HCT116 (cell line): ENCODE data around the gene P4HB. TPM values are rescaled to one million over a fixed set of nuclear protein-coding genes. Genes with fewer than 3 reads are reported as not detected.

Source experiments
- ATAC-seq: fragments of 200-7000 bp; cut with Tn5 transposase; 2 replicates; pipeline ENCODE4 v1.9.1; 2020; ENCODE audit warnings: mild to moderate bottlenecking, moderate library complexity
- BruUV-seq: library from RNA; stranded (reverse); fragments of 400-500 nt; replicated peaks from 2 replicates; lab custom pipeline; 2021; lab: Mats Ljungman, UMichigan
- CTCF ChIA-PET: fragments of 300-600 bp; sonication (Branson Sonifier 250); formaldehyde crosslinking; loops from one replicate; lab custom pipeline; 2021; ENCODE audit warnings: antibody characterized with exemption; lab: Charles Lee
- POLR2A ChIA-PET: fragments of 300-600, 350-600 bp; sonication (Branson Sonifier 250); formaldehyde crosslinking; loops from one replicate; lab custom pipeline; 2021; ENCODE audit warnings: antibody characterized with exemption; lab: Charles Lee
- RAD21 ChIA-PET, 2 experiments: fragments of 300-600 bp; sonication (Branson Sonifier 250); formaldehyde crosslinking; loops; one replicate each; lab custom pipeline; 2023; ENCODE audit warnings: low total read pairs in 2 of 2; ENCODE audit not compliant: uncharacterized antibody in 2 of 2, unreplicated experiment in 2 of 2, low non-redundant PET in 1 of 2; lab: Charles Lee
- DNase-seq: peaks from one replicate; pipeline ENCODE4 v3.0.0-alpha.2; 2010; ENCODE audit warnings: low read depth, low spot score
- H2AFZ ChIP-seq: fragments of 200-600 bp; shearing (Covaris generic), sonication (generic); 2 replicates; pipeline ENCODE4 v1.6.1; 2017; ENCODE audit warnings: low read depth, mixed run types, mixed read lengths, antibody characterized with exemption, low read length; ENCODE audit not compliant: poor library complexity, severe bottlenecking
- H3K27ac ChIP-seq: 2 replicates; pipeline ENCODE4 v1.5.1; 2012; ENCODE audit warnings: low read depth, low read length
- H3K27me3 ChIP-seq: fragments of 200-600 bp; sonication (generic); 2 replicates; pipeline ENCODE4 v1.6.1; 2016; ENCODE audit warnings: mixed run types, low read length, mixed read lengths; ENCODE audit not compliant: insufficient read depth
- H3K36me3 ChIP-seq, 2 experiments: fragments of 200-500 bp in 1 of 2; fragments of 200-600 bp in 1 of 2; sonication (Bioruptor generic) in 1 of 2; sonication (generic) in 1 of 2; 2 replicates each; pipeline versions ENCODE4 v1.5.1 to v1.6.1; 2014 to 2016; ENCODE audit warnings: low read length in 2 of 2, inconsistent platforms in 1 of 2, mixed read lengths in 1 of 2, mixed run types in 1 of 2; ENCODE audit not compliant: insufficient read depth in 2 of 2, control insufficient read depth in 1 of 2
- H3K4me1 ChIP-seq, 2 experiments: fragments of 200-600 bp in 1 of 2; sonication (generic) in 1 of 2; 2 replicates each; pipeline versions ENCODE4 v1.5.1 to v1.6.1; 2012 to 2017; ENCODE audit warnings: low read length in 2 of 2, inconsistent platforms in 1 of 2, mild to moderate bottlenecking in 1 of 2, mixed read lengths in 1 of 2, mixed run types in 1 of 2, moderate library complexity in 1 of 2; ENCODE audit not compliant: insufficient read depth in 2 of 2, control insufficient read depth in 1 of 2
- H3K4me2 ChIP-seq: fragments of 200-600 bp; sonication (generic); 2 replicates; pipeline ENCODE4 v1.6.1; 2017; ENCODE audit warnings: mixed run types, low read length, mixed read lengths
- H3K4me3 ChIP-seq, 2 experiments: fragments of 200-600 bp in 1 of 2; sonication (generic) in 1 of 2; replicated peaks in 1 of 2; 2 replicates each; pipeline ENCODE4 v1.5.1; 2011 to 2016; ENCODE audit warnings: low read length in 2 of 2, control low read depth in 1 of 2, low read depth in 1 of 2, mild to moderate bottlenecking in 1 of 2, mixed read lengths in 1 of 2, mixed run types in 1 of 2
- H3K79me2 ChIP-seq: fragments of 200-600 bp; sonication (generic); 2 replicates; pipeline ENCODE4 v1.6.1; 2017; ENCODE audit warnings: mild to moderate bottlenecking, mixed run types, low read length, moderate library complexity, mixed read lengths; ENCODE audit not compliant: insufficient read depth
- H3K9ac ChIP-seq: fragments of 200-600 bp; sonication (generic); 2 replicates; pipeline ENCODE4 v1.6.1; 2016; ENCODE audit warnings: low read length, mixed read lengths
- H3K9me2 ChIP-seq: fragments of 200-600 bp; sonication (generic), shearing (Covaris generic); 2 replicates; pipeline ENCODE4 v1.6.1; 2017; ENCODE audit warnings: mixed run types, mild to moderate bottlenecking, moderate library complexity; ENCODE audit not compliant: insufficient read depth
- H3K9me3 ChIP-seq, 2 experiments: fragments of 200-500 bp in 1 of 2; fragments of 200-600 bp in 1 of 2; sonication (Bioruptor generic) in 1 of 2; sonication (generic) in 1 of 2; 2 replicates each; pipeline ENCODE4 v1.6.1; 2014 to 2017; ENCODE audit warnings: low read length in 2 of 2, mixed read lengths in 2 of 2, inconsistent platforms in 1 of 2, low read depth in 1 of 2, mild to moderate bottlenecking in 1 of 2, mixed run types in 1 of 2, moderate library complexity in 1 of 2; ENCODE audit not compliant: control insufficient read depth in 1 of 2, insufficient read depth in 1 of 2
- H4K20me1 ChIP-seq: fragments of 200-600 bp; sonication (generic), shearing (Covaris generic); 2 replicates; pipeline ENCODE4 v1.6.1; 2017; ENCODE audit warnings: mixed run types, mild to moderate bottlenecking, moderate library complexity; ENCODE audit not compliant: insufficient read depth
- EGR1 ChIP-seq: IDR thresholded peaks from 2 replicates; pipeline ENCODE4 v1.6.1; 2012; ENCODE audit warnings: low read depth
- EZH2 ChIP-seq: fragments of 200-600 bp; sonication (generic); IDR thresholded peaks from 2 replicates; pipeline ENCODE4 v1.6.1; 2017; ENCODE audit warnings: antibody characterized with exemption, mixed run types
- FOSL1 ChIP-seq: IDR thresholded peaks from 2 replicates; pipeline ENCODE4 v1.6.1; 2012; ENCODE audit warnings: low read depth
- JUND ChIP-seq: IDR thresholded peaks from 2 replicates; pipeline ENCODE4 v1.6.1; 2012
- POLR2A ChIP-seq: IDR thresholded peaks from 2 replicates; pipeline ENCODE4 v1.7.0; 2011; ENCODE audit warnings: borderline replicate concordance; ENCODE audit not compliant: insufficient read depth, insufficient read length; ENCODE audit errors: extremely low read depth
- POLR2AphosphoS5 ChIP-seq: IDR thresholded peaks from 2 replicates; pipeline ENCODE4 v1.6.1; 2011; ENCODE audit warnings: mild to moderate bottlenecking, low read depth, low read length, moderate library complexity
- RAD21 ChIP-seq: IDR thresholded peaks from 2 replicates; pipeline ENCODE4 v1.6.1; 2012; ENCODE audit warnings: low read depth, mild to moderate bottlenecking
- SIN3A ChIP-seq: IDR thresholded peaks from 2 replicates; pipeline ENCODE4 v1.6.1; 2012; ENCODE audit warnings: low read depth
- TCF7L2 ChIP-seq: IDR thresholded peaks from 2 replicates; pipeline ENCODE4 v1.7.0; 2011; ENCODE audit warnings: borderline replicate concordance, inconsistent platforms; ENCODE audit not compliant: insufficient read depth, insufficient read length; ENCODE audit errors: extremely low read depth
- YY1 ChIP-seq: IDR thresholded peaks from 2 replicates; pipeline ENCODE4 v1.6.1; 2011; ENCODE audit warnings: low read length, low read depth, moderate library complexity, mild to moderate bottlenecking; ENCODE audit not compliant: insufficient replicate concordance; ENCODE audit errors: extremely low read depth
- ZFX ChIP-seq: fragments of 450-650 bp; IDR thresholded peaks from 2 replicates; pipeline ENCODE4 v1.6.1; 2017
- intact Hi-C: fragments of 100-400 bp; cut with micrococcal nuclease; formaldehyde crosslinking; loops from 2 replicates; pipeline ENCODE4 v1.10.0; 2022
- total RNA-seq: library from RNA; stranded (reverse); gene quantifications from one replicate; pipeline ENCODE4 v1.2.1, GENCODE V29; 2021; ENCODE audit not compliant: unreplicated experiment
- TF ChIP-seq, protein P1 (sequence below), 3 experiments: fragments of 200-600 bp in 1 of 3; sonication (generic) in 1 of 3; IDR thresholded peaks in 2 of 3; conservative IDR thresholded peaks in 1 of 3; 2 replicates each; pipeline ENCODE4 v1.5.1; 2012 to 2017; ENCODE audit warnings: low read depth in 2 of 3, low read length in 2 of 3, antibody characterized with exemption in 1 of 3, borderline replicate concordance in 1 of 3, control low read depth in 1 of 3, mild to moderate bottlenecking in 1 of 3, mixed read lengths in 1 of 3, mixed run types in 1 of 3, moderate library complexity in 1 of 3; ENCODE audit not compliant: insufficient read depth in 1 of 3
- TF ChIP-seq, protein P2 (sequence below): IDR thresholded peaks from 2 replicates; pipeline ENCODE4 v1.6.1; 2012; ENCODE audit warnings: low read depth
- TF ChIP-seq, protein P3 (sequence below): IDR thresholded peaks from 2 replicates; pipeline ENCODE4 v1.6.1; 2012

Gene P4HB
- total RNA-seq, 1 experiment from 2014 or later, result 1,043 TPM

DNA sequence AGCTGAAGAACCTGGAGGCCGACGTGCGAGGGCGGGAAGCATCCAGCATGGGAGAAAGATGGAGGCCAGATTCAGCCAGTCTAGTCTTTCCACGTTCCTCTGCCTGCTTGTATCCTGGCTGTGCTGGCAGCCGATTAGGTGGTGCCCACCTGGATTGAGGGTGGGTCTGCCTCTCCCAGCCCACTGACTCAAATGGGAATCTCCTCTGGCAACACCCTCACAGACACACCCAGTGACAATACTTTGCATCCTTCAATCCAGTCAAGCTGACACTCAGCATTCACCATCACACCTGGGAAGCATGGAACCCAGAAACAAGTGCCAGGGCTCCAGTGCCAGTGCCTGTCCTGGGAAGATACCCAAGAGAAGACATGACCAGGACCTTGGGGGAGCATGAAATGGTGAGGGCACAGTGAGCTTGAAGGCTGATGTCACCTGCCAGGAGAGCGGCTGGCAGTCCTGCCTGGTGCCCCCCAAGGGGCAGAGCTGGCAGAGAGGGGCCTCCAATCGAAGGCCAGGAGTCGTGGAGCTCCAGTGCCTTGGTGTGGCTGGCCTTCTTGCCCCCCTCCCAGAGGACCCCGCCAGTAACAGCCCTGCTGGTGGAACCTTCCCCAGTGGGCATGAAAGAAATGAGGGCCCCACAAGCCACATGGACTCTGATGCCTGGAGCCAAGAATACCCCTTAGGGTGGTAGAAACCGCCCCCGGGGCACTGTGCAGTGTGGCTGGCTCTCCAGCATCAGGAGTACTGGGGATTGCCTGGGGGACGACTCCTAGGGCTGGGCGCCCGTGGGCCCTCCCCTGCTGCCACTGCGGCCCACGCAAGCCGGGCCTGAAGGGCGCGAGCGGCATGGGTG, 41.1 kb upstream of the P4HB start:
- ChIA-PET POLR2A (no interaction called here), RAD21 (no interaction called here), CTCF (no interaction called here)
- no peak overlapping the region for H2AFZ ChIP-seq
- peaks cover 24 to 50% of the 10 kb centered on the region in 2 experiments for H3K4me1 ChIP-seq
- intact Hi-C loops, result no loop called here
- no peak for TF ChIP-seq ZFX
- TF ChIP-seq, protein P1, sequence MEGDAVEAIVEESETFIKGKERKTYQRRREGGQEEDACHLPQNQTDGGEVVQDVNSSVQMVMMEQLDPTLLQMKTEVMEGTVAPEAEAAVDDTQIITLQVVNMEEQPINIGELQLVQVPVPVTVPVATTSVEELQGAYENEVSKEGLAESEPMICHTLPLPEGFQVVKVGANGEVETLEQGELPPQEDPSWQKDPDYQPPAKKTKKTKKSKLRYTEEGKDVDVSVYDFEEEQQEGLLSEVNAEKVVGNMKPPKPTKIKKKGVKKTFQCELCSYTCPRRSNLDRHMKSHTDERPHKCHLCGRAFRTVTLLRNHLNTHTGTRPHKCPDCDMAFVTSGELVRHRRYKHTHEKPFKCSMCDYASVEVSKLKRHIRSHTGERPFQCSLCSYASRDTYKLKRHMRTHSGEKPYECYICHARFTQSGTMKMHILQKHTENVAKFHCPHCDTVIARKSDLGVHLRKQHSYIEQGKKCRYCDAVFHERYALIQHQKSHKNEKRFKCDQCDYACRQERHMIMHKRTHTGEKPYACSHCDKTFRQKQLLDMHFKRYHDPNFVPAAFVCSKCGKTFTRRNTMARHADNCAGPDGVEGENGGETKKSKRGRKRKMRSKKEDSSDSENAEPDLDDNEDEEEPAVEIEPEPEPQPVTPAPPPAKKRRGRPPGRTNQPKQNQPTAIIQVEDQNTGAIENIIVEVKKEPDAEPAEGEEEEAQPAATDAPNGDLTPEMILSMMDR (IDR thresholded peaks at IDR 0.05 in 2 of 3, conservative IDR thresholded peaks at IDR 0.05 in 1 of 3; ENCODE audit: borderline replicate concordance in 1 of 3, insufficient read depth in 1 of 3, low read depth in 2 of 3, low read length in 2 of 3), result no peak
- TF ChIP-seq, protein P2, sequence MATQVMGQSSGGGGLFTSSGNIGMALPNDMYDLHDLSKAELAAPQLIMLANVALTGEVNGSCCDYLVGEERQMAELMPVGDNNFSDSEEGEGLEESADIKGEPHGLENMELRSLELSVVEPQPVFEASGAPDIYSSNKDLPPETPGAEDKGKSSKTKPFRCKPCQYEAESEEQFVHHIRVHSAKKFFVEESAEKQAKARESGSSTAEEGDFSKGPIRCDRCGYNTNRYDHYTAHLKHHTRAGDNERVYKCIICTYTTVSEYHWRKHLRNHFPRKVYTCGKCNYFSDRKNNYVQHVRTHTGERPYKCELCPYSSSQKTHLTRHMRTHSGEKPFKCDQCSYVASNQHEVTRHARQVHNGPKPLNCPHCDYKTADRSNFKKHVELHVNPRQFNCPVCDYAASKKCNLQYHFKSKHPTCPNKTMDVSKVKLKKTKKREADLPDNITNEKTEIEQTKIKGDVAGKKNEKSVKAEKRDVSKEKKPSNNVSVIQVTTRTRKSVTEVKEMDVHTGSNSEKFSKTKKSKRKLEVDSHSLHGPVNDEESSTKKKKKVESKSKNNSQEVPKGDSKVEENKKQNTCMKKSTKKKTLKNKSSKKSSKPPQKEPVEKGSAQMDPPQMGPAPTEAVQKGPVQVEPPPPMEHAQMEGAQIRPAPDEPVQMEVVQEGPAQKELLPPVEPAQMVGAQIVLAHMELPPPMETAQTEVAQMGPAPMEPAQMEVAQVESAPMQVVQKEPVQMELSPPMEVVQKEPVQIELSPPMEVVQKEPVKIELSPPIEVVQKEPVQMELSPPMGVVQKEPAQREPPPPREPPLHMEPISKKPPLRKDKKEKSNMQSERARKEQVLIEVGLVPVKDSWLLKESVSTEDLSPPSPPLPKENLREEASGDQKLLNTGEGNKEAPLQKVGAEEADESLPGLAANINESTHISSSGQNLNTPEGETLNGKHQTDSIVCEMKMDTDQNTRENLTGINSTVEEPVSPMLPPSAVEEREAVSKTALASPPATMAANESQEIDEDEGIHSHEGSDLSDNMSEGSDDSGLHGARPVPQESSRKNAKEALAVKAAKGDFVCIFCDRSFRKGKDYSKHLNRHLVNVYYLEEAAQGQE, result no peak
- TF ChIP-seq EZH2, result no peak
- TF ChIP-seq YY1, result no peak
- no peak for TF ChIP-seq POLR2AphosphoS5
- TF ChIP-seq RAD21, result no peak
- no peak for TF ChIP-seq EGR1
- TF ChIP-seq POLR2A, result no peak
- TF ChIP-seq TCF7L2, result no peak
- TF ChIP-seq JUND, result no peak
- TF ChIP-seq, protein P3, sequence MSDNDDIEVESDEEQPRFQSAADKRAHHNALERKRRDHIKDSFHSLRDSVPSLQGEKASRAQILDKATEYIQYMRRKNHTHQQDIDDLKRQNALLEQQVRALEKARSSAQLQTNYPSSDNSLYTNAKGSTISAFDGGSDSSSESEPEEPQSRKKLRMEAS, result no peak
- no peak for TF ChIP-seq FOSL1
- no peak for TF ChIP-seq SIN3A
- peaks cover 3 to 19% of the 10 kb centered on the region in 2 experiments; a peak in 2 of 4 replicates for H3K36me3 ChIP-seq
- no peaks in the 10 kb centered on the region for H3K9me2 ChIP-seq
- H3K4me3 ChIP-seq, result no peak overlapping the region
- peak overlapping the region; percentile 50 for H3K4me2 ChIP-seq
- H3K79me2 ChIP-seq, result no peaks in the 10 kb centered on the region; the same call in 1 of the 2 replicates
- no peaks in the 10 kb centered on the region for H3K27me3 ChIP-seq
- DNase-seq, result no peak
- H3K9me3 ChIP-seq, result no peaks in the 10 kb centered on the region
- ATAC-seq, result peak; percentile 12
- H4K20me1 ChIP-seq, result no peaks in the 10 kb centered on the region
- no peak overlapping the region; the same call in 1 of the 2 replicates for H3K9ac ChIP-seq
- H3K27ac ChIP-seq, result peak overlapping the region; percentile 5; the same call in 1 of the 2 replicates
- no TSS peak for BruUV-seq
